Fibroblast of lung (primary cell): ENCODE measurements around the gene DHRS2.

ENCODE experiments used
- CTCF ChIP-seq, 2 donors: IDR thresholded peaks in 1 of 2; conservative IDR thresholded peaks in 1 of 2; 1 replicate in 1 of 2; 2 replicates in 1 of 2; pipeline ENCODE4 v1.5.1; 2011 to 2012; ENCODE audit warnings: low read length in 2 of 2, control low read depth in 1 of 2, inconsistent platforms in 1 of 2, low read depth in 1 of 2, mild to moderate bottlenecking in 1 of 2
- EZH2 ChIP-seq: IDR thresholded peaks from 2 replicates; pipeline ENCODE4 v1.5.1; 2012; ENCODE audit warnings: low read length, control low read depth, mild to moderate bottlenecking; ENCODE audit errors: missing control alignments

GRCh38 chr14:23644919-23645336 lies 8.8 kb downstream of the DHRS2 start:
- TF ChIP-seq CTCF (conservative IDR thresholded peaks at IDR 0.05 in 1 of 2, IDR thresholded peaks at IDR 0.05 in 1 of 2; ENCODE audit: low read depth in 1 of 2, low read length in 2 of 2) (no peak), EZH2 (no peak)
